ENCODE measurements around the gene WTAP. TPM values are rescaled to one million over a fixed set of nuclear protein-coding genes. Genes with fewer than 3 reads are reported as not detected.

The WTAP gene
- total RNA-seq, 1 experiment from 2014 or later, result 138 TPM

- H3K9me3 Mint-ChIP-seq, result no peaks in the 10 kb centered on the region
- H2BK120ac ChIP-seq (ENCODE audit: low read depth, low read length, poor library complexity, severe bottlenecking), result no peak overlapping the region
- H3K4ac ChIP-seq (ENCODE audit: low read depth, low read length), result no peak overlapping the region
- H3K14ac ChIP-seq (ENCODE audit: insufficient read depth, low read length), result no peak overlapping the region
- TF ChIP-seq CTCF (conservative IDR thresholded peaks at IDR 0.05), result no peak
- H2BK5ac ChIP-seq (ENCODE audit: insufficient read length, low read length), result no peak overlapping the region
- no peak overlapping the region for H4K8ac ChIP-seq (replicated peaks; ENCODE audit: insufficient read length, low read depth, low read length)
- H3K4me1 Mint-ChIP-seq, result peaks cover 9 to 17% of the 10 kb centered on the region in 2 experiments
- H2BK15ac ChIP-seq (ENCODE audit: low read depth, low read length), result no peak overlapping the region
- no CpG with 5 or more reads among the region's 10 CpGs for WGBS (ENCODE audit: extremely low coverage, insufficient read length, low lambda C conversion rate)
- peaks cover 0 to 2% (median 0%) of the 10 kb centered on the region in 3 experiments; a peak in 2 of 7 replicates for H3K36me3 Mint-ChIP-seq (ENCODE audit: insufficient read depth in 1 of 3, low read depth in 3 of 3)
- DNase-seq, result no peak
- no peak overlapping the region for H2AFZ ChIP-seq (ENCODE audit: low read length)
- no peak overlapping the region for H3K23ac ChIP-seq (ENCODE audit: insufficient read length, low read depth, low read length)
- H2BK20ac ChIP-seq (ENCODE audit: low read depth, low read length, poor library complexity, severe bottlenecking), result no peak overlapping the region
- no peaks in the 10 kb centered on the region for H3K27me3 Mint-ChIP-seq (ENCODE audit: low read depth)
- H3K4me1 ChIP-seq (ENCODE audit: insufficient read depth, low read length), result no peaks in the 10 kb centered on the region; the same call in 1 of the 2 replicates
- H4K91ac ChIP-seq (ENCODE audit: insufficient read length, low read depth, low read length), result no peak overlapping the region
- no peak overlapping the region for H3K9ac ChIP-seq (ENCODE audit: extremely low read depth, insufficient read length, low read length)
- H4K5ac ChIP-seq (ENCODE audit: insufficient read length, low read depth, low read length), result no peak overlapping the region
- H2BK12ac ChIP-seq (ENCODE audit: insufficient read length, low read depth, low read length), result no peak overlapping the region
- H3K27ac ChIP-seq (ENCODE audit: insufficient read length, low read depth, low read length), result no peak overlapping the region
- no peaks in the 10 kb centered on the region for H3K9me3 ChIP-seq (ENCODE audit: control insufficient read depth, low read depth, low read length)
- no peak overlapping the region for H3K4me3 Mint-ChIP-seq
- no peak overlapping the region for H3K27ac Mint-ChIP-seq
- no peak overlapping the region for H2AK5ac ChIP-seq (ENCODE audit: insufficient read length, low read length)
- H3K56ac ChIP-seq (ENCODE audit: insufficient read length, low read depth, low read length), result no peak overlapping the region
- H3K4me2 ChIP-seq (ENCODE audit: insufficient read depth, insufficient read length, low read length), result no peak overlapping the region
- H3K27me3 ChIP-seq (ENCODE audit: insufficient read depth, low read length), result no peaks in the 10 kb centered on the region
- H3K18ac ChIP-seq (ENCODE audit: insufficient read length, low read depth, low read length), result no peak overlapping the region
- H4K20me1 ChIP-seq (ENCODE audit: control insufficient read depth, insufficient read depth, insufficient read length), result no peaks in the 10 kb centered on the region
- no peaks in the 10 kb centered on the region for H3K79me2 ChIP-seq (ENCODE audit: insufficient read depth, low read length)
- no peaks in the 10 kb centered on the region for H3K23me2 ChIP-seq (ENCODE audit: insufficient read length, low read depth, low read length, poor library complexity, severe bottlenecking)
- H3K79me1 ChIP-seq (ENCODE audit: insufficient read depth, low read depth, low read length, poor library complexity, severe bottlenecking), result no peaks in the 10 kb centered on the region
- no peak overlapping the region for H3T11ph ChIP-seq (ENCODE audit: low read length)
Observed at GRCh38 chr6:159804504-159804903, 77.2 kb downstream of the WTAP start.

Measured in H9 (cell line).